GM12878 (cell line): ENCODE results near the gene ACSL4. TPM values are rescaled to one million over a fixed set of nuclear protein-coding genes. Genes with fewer than 3 reads are reported as not detected.

Experiments used
- ATAC-seq: fragments of 200-7000 bp; cut with Tn5 transposase; 3 replicates; pipeline ENCODE4 v1.9.1; 2020; ENCODE audit warnings: mild to moderate bottlenecking, moderate library complexity
- BruUV-seq: library from RNA; stranded (reverse); fragments of 400-500 nt; replicated peaks from 2 replicates; lab custom pipeline; 2021; lab: Mats Ljungman, UMichigan
- CTCF ChIA-PET: fragments of 300-600 bp; sonication (Branson Sonifier 250); formaldehyde crosslinking; extraction: SDS; loops from one replicate; lab custom pipeline; 2021; ENCODE audit warnings: inconsistent platforms; lab: Yijun Ruan, JAX
- POLR2A ChIA-PET: fragments of 350-600 bp; formaldehyde crosslinking; extraction: SDS; loops from one replicate; lab custom pipeline; 2021; ENCODE audit warnings: inconsistent platforms; lab: Charles Lee
- RAD21 ChIA-PET: fragments of 300-600 bp; sonication (Branson Sonifier 250); formaldehyde crosslinking; loops from one replicate; lab custom pipeline; 2023; ENCODE audit warnings: antibody characterized with exemption; ENCODE audit not compliant: unreplicated experiment; lab: Charles Lee
- SMC1A ChIA-PET: fragments of 300-600 bp; sonication (Branson Sonifier 250); formaldehyde crosslinking; loops from one replicate; lab custom pipeline; 2023; ENCODE audit not compliant: unreplicated experiment, uncharacterized antibody; lab: Charles Lee
- DNase-seq: peaks from one replicate; pipeline ENCODE4 v3.0.0-alpha.2; 2011; ENCODE audit warnings: low read depth, low spot score
- FAIRE-seq: peaks from 3 replicates; lab custom pipeline; 2011; peaks lifted over from hg19 to GRCh38; lab: Jason Lieb, UNC
- H2AFZ ChIP-seq: 2 replicates; pipeline ENCODE4 v1.6.0; 2011; ENCODE audit warnings: low read depth, low read length, control low read depth; ENCODE audit not compliant: control insufficient read depth
- H3K27ac ChIP-seq: 2 replicates; pipeline ENCODE4 v1.5.1; 2011; ENCODE audit warnings: control low read depth; ENCODE audit not compliant: control insufficient read depth, insufficient read depth
- H3K27me3 ChIP-seq, 2 experiments: replicated peaks in 1 of 2; 2 replicates each; pipeline versions ENCODE4 v1.6.0 to v1.6.1; 2011; ENCODE audit warnings: low read length in 1 of 2; ENCODE audit not compliant: control insufficient read depth in 2 of 2, insufficient read depth in 2 of 2
- H3K36me3 ChIP-seq, 2 experiments: 2 replicates each; pipeline ENCODE4 v1.5.1; 2011; ENCODE audit warnings: low read length in 1 of 2; ENCODE audit not compliant: control insufficient read depth in 2 of 2, insufficient read depth in 2 of 2
- H3K4me1 ChIP-seq: 2 replicates; pipeline ENCODE4 v1.6.1; 2011; ENCODE audit warnings: mild to moderate bottlenecking, low read length, moderate library complexity, mixed read lengths; ENCODE audit not compliant: control insufficient read depth, insufficient read depth
- H3K4me2 ChIP-seq: 2 replicates; pipeline ENCODE4 v1.6.0; 2011; ENCODE audit warnings: control low read depth; ENCODE audit not compliant: control insufficient read depth, insufficient read depth
- H3K4me3 ChIP-seq: fragments of 200-600 bp; sonication (generic); 2 replicates; pipeline ENCODE4 v1.5.1; 2016
- H3K79me2 ChIP-seq: 2 replicates; pipeline ENCODE4 v1.6.0; 2011; ENCODE audit warnings: low read length; ENCODE audit not compliant: control insufficient read depth, insufficient read depth
- H3K9ac ChIP-seq: 2 replicates; pipeline ENCODE4 v1.8.0; 2011; ENCODE audit warnings: low read length, control low read depth, mixed read lengths; ENCODE audit not compliant: control insufficient read depth, insufficient read depth
- H3K9me3 ChIP-seq: replicated peaks from 3 replicates; pipeline ENCODE4 v1.5.1; 2011; ENCODE audit warnings: mild to moderate bottlenecking, low read length; ENCODE audit not compliant: control insufficient read depth, insufficient read depth
- H4K20me1 ChIP-seq: 2 replicates; pipeline ENCODE4 v1.6.0; 2011; ENCODE audit not compliant: control insufficient read depth, insufficient read depth
- EZH2 ChIP-seq: IDR thresholded peaks from 2 replicates; pipeline ENCODE4 v1.6.1; 2012; ENCODE audit warnings: low read depth, mild to moderate bottlenecking, control low read depth, inconsistent platforms, low read length, borderline replicate concordance; ENCODE audit not compliant: control insufficient read depth
- GABPA ChIP-seq: IDR thresholded peaks from 2 replicates; pipeline ENCODE4 v1.6.1; 2014; ENCODE audit warnings: antibody characterized with exemption, low read depth, mild to moderate bottlenecking, inconsistent platforms
- HDAC2 ChIP-seq: fragments of 200-600 bp; sonication (generic); IDR thresholded peaks from 2 replicates; pipeline ENCODE4 v1.6.1; 2017
- HDGF ChIP-seq: fragments of 450-650 bp; IDR thresholded peaks from 2 replicates; pipeline ENCODE4 v1.6.1; 2016; ENCODE audit warnings: antibody characterized with exemption
- MTA2 ChIP-seq: fragments of 450-650 bp; IDR thresholded peaks from 2 replicates; pipeline ENCODE4 v1.6.1; 2016; ENCODE audit warnings: low read depth, mild to moderate bottlenecking, moderate library complexity
- PBX3 ChIP-seq: IDR thresholded peaks from 2 replicates; pipeline ENCODE4 v1.6.1; 2011; ENCODE audit warnings: mild to moderate bottlenecking, low read depth, low read length, moderate library complexity; ENCODE audit not compliant: insufficient replicate concordance
- RCOR1 ChIP-seq: conservative IDR thresholded peaks from 2 replicates; pipeline ENCODE4 v1.6.1; 2012; ENCODE audit warnings: low read depth, low read length, improper control_type of control experiment
- WRNIP1 ChIP-seq: IDR thresholded peaks from 2 replicates; pipeline ENCODE4 v1.6.1; 2011; ENCODE audit warnings: low read depth, low read length, improper control_type of control experiment, borderline replicate concordance
- ZNF207 ChIP-seq: fragments of 450-650 bp; IDR thresholded peaks from 2 replicates; pipeline ENCODE4 v1.6.1; 2014; ENCODE audit warnings: antibody characterized with exemption, mild to moderate bottlenecking, borderline replicate concordance
- ZNF274 ChIP-seq: IDR thresholded peaks from one replicate; pipeline ENCODE4 v1.8.0; 2011; ENCODE audit not compliant: insufficient read length, insufficient read depth
- ZNF592 ChIP-seq: fragments of 450-650 bp; IDR thresholded peaks from 2 replicates; pipeline ENCODE4 v1.6.1; 2017; ENCODE audit warnings: mild to moderate bottlenecking, moderate library complexity
- ZNF622 ChIP-seq: fragments of 450-650 bp; IDR thresholded peaks from 2 replicates; pipeline ENCODE4 v1.6.1; 2017; ENCODE audit warnings: mild to moderate bottlenecking, inconsistent platforms
- ZSCAN29 ChIP-seq: fragments of 450-650 bp; IDR thresholded peaks from 2 replicates; pipeline ENCODE4 v1.6.1; 2017; ENCODE audit warnings: mild to moderate bottlenecking, moderate library complexity
- WGBS: methylation state at CpG from one replicate; pipeline ENCODE4 v1.1.6; 2016; ENCODE audit warnings: low lambda C conversion rate; ENCODE audit not compliant: insufficient replicate concordance, insufficient coverage; ENCODE audit errors: missing lambda C conversion rate; 5-methylcytosine and 5-hydroxymethylcytosine counted together
- in situ Hi-C: fragments of 300-500 bp; cut with MboI; formaldehyde crosslinking; loops from 9 replicates; pipeline ENCODE4 v1.14.3; 2018; ENCODE audit warnings: mixed read lengths
- intact Hi-C: fragments of 100-400 bp; cut with micrococcal nuclease; formaldehyde crosslinking; loops from one replicate; pipeline ENCODE4 v1.14.2; 2022; ENCODE audit not compliant: unreplicated experiment
- polyA plus RNA-seq, 11 experiments: library from polyadenylated mRNA; depleted of rRNA in 4 of 11; unstranded in 6 of 11; stranded (reverse) in 5 of 11; fragments of >200 nt; fragmentation: Nextera tagmentation in 4 of 11; fragmentation: Illumina TruSeq in 1 of 11; extraction: Ambion mirVana in 4 of 11; extraction: Trizol in 1 of 11; gene quantifications; 1 replicate in 1 of 11; 2 replicates in 10 of 11; pipeline versions ENCODE4 v1.2.1 to v1.2.3, GENCODE V29; 2011 to 2016; ENCODE audit warnings: inconsistent platforms in 2 of 11, missing spikeins in 2 of 11, low read depth in 1 of 11
- total RNA-seq, 4 experiments: library from RNA; depleted of rRNA in 3 of 4; stranded (reverse); fragments of >200 nt in 3 of 4; fragmentation: Illumina TruSeq in 1 of 4; extraction: Trizol in 1 of 4; gene quantifications; 2 replicates each; pipeline versions ENCODE4 v1.2.1 to v1.2.3, GENCODE V29; 2013 to 2021

The ACSL4 gene
- total and polyA plus RNA-seq, 10 of the 15 experiments (the other 5 are each of a cell fraction or from before 2014, with no cell fraction given), result 20.7 to 66.6 (median 45.4) TPM

- POLR2A ChIA-PET, result interaction anchor here (0.9 to 1.1 kb wide), 2 partner anchors 136 to 142 kb away, joined by 3 read pairs; no protein-coding TSS in a partner anchor
- H3K36me3 ChIP-seq, result no peaks in the 10 kb centered on the region
- SMC1A ChIA-PET, result interaction anchor here (1.0 to 15.3 kb wide), 4 partner anchors 12 to 183 kb away, joined by 3 to 403 read pairs (median 14); no protein-coding TSS in a partner anchor
- no TSS peak for BruUV-seq
- H2AFZ ChIP-seq, result no peak overlapping the region
- no peak for DNase-seq
- H3K4me2 ChIP-seq, result peak overlapping the region; percentile 52
- in situ Hi-C loops (no loop called here), intact Hi-C loops (loop anchor here (5.0 to 10.0 kb wide), 2 partner anchors 173 to 220 kb away; partner anchors contain the start of gene NXT2)
- RAD21 ChIA-PET, result interaction anchor here (0.7 to 8.3 kb wide), 5 partner anchors 11 to 172 kb away, joined by 3 to 257 read pairs (median 19); no protein-coding TSS in a partner anchor
- no peaks in the 10 kb centered on the region for H3K27me3 ChIP-seq
- peaks cover 26% of the 10 kb centered on the region for H3K79me2 ChIP-seq
- H4K20me1 ChIP-seq, result no peaks in the 10 kb centered on the region
- no peak overlapping the region for H3K27ac ChIP-seq
- FAIRE-seq, result no peak
- CTCF ChIA-PET, result interaction anchor here (1.6 to 13.2 kb wide), 6 partner anchors 21 to 222 kb away, joined by 5 to 337 read pairs (median 53); no protein-coding TSS in a partner anchor
- 51% methylated on average over 4 of the region's 4 CpGs for WGBS
- no peak for ATAC-seq
- H3K9ac ChIP-seq, result no peak overlapping the region
- peaks cover 9% of the 10 kb centered on the region for H3K4me1 ChIP-seq
- TF ChIP-seq ZNF592, result no peak
- no peak for TF ChIP-seq MTA2
- TF ChIP-seq ZNF274, result no peak
- TF ChIP-seq ZNF622, result no peak
- no peak for TF ChIP-seq EZH2
- TF ChIP-seq WRNIP1, result no peak
- no peak for TF ChIP-seq PBX3
- no peak for TF ChIP-seq HDGF
- no peak for TF ChIP-seq ZSCAN29
- no peak for TF ChIP-seq HDAC2
- no peak for TF ChIP-seq ZNF207
- TF ChIP-seq GABPA, result no peak
- TF ChIP-seq RCOR1, result no peak
- TF ChIP-seq, all 136 proteins: peak for 0
- peak overlapping the region; percentile 38; the same call in 1 of the 2 replicates for H3K4me3 ChIP-seq
- no peaks in the 10 kb centered on the region for H3K9me3 ChIP-seq
Observed at GRCh38 chrX:109707720-109708119, 25.3 kb downstream of the ACSL4 start.
